ENCODE measurements around the gene MYADM. TPM values are rescaled to one million over a fixed set of nuclear protein-coding genes. Genes with fewer than 3 reads are reported as not detected.

MYADM gene
- 9.3 and 11.9 TPM in 2 replicates for total RNA-seq

GRCh38 chr19:53867225-53868090 is at the start of gene MYADM:
TSS of gene MYADM (plus strand) at chr19:53867883. CDS start at chr19:53873530, 5,647 bp downstream.

GRCh38 chr19:53824134-53824611 is 43.5 kb upstream of the MYADM start, which contains the start of gene NLRP12:
TSS of gene NLRP12 (minus strand) at chr19:53824314. CDS start at chr19:53824174, 140 bp downstream.

GRCh38 chr19:53881482-53882390 is 14.1 kb downstream of the MYADM start, which contains the start of gene PRKCG:
TSS of gene PRKCG (plus strand) at chr19:53882197. CDS start at chr19:53882495, 298 bp downstream.

GRCh38 chr19:53908935-53909415 is 41.3 kb downstream of the MYADM start, which contains the start of gene CACNG7:
TSS of gene CACNG7 (plus strand) at chr19:53909278. CDS start at chr19:53912832, 3,554 bp downstream.

Other genes starting within 250 kb of the MYADM start
- gene DPRX, start 235.9 kb upstream of the MYADM start, total RNA-seq: not detected in 2 replicates
- not detected in 2 replicates for gene NLRP12, start 43.6 kb upstream of the MYADM start, total RNA-seq
- not detected in 2 replicates for gene PRKCG, start 14.3 kb downstream of the MYADM start, total RNA-seq
- 0.44 and 2.6 TPM in 2 replicates for gene CACNG7, start 41.4 kb downstream of the MYADM start, total RNA-seq
- gene CACNG8, start 95.1 kb downstream of the MYADM start, total RNA-seq: 0.50 and 0.58 TPM in 2 replicates
- 0.33 TPM in 1 of 2 replicates, not detected in the other for gene CACNG6, start 123.8 kb downstream of the MYADM start, total RNA-seq
- gene VSTM1, start 196.0 kb downstream of the MYADM start, total RNA-seq: not detected in 2 replicates
- not detected in 2 replicates for gene TARM1, start 213.5 kb downstream of the MYADM start, total RNA-seq
- gene OSCAR, start 232.9 kb downstream of the MYADM start, total RNA-seq: 0.15 and 0.33 TPM in 2 replicates
- 5.8 and 25.1 TPM in 2 replicates for gene NDUFA3, start 235.0 kb downstream of the MYADM start, total RNA-seq
- 11.7 and 16.4 TPM in 2 replicates for gene TFPT, start 247.8 kb downstream of the MYADM start, total RNA-seq
- gene PRPF31, start 247.9 kb downstream of the MYADM start, total RNA-seq: 56.9 and 79.4 TPM in 2 replicates